ENCODE results near the gene FAH. TPM values are rescaled to one million over a fixed set of nuclear protein-coding genes. Genes with fewer than 3 reads are reported as not detected.
A peak's percentile ranks its signal among the peaks of the same experiment; 100 is the strongest.

The FAH gene
- total RNA-seq, 2 donors from 2014 or later = 66.3 to 87.7 TPM

GRCh38 chr15:80207887-80208286 is 55.1 kb downstream of the FAH start:
- Mint-ChIP-seq H3K27me3 (peaks cover 32% of the 10 kb centered on the region), H3K9me3 (no peaks in the 10 kb centered on the region), H3K27ac (no peak overlapping the region), H3K4me1 (no peaks in the 10 kb centered on the region), H3K4me3 (no peak overlapping the region), H3K36me3 (ENCODE audit: low read depth) (no peaks in the 10 kb centered on the region)
- no peak for ATAC-seq (replicated peaks)

DNA sequence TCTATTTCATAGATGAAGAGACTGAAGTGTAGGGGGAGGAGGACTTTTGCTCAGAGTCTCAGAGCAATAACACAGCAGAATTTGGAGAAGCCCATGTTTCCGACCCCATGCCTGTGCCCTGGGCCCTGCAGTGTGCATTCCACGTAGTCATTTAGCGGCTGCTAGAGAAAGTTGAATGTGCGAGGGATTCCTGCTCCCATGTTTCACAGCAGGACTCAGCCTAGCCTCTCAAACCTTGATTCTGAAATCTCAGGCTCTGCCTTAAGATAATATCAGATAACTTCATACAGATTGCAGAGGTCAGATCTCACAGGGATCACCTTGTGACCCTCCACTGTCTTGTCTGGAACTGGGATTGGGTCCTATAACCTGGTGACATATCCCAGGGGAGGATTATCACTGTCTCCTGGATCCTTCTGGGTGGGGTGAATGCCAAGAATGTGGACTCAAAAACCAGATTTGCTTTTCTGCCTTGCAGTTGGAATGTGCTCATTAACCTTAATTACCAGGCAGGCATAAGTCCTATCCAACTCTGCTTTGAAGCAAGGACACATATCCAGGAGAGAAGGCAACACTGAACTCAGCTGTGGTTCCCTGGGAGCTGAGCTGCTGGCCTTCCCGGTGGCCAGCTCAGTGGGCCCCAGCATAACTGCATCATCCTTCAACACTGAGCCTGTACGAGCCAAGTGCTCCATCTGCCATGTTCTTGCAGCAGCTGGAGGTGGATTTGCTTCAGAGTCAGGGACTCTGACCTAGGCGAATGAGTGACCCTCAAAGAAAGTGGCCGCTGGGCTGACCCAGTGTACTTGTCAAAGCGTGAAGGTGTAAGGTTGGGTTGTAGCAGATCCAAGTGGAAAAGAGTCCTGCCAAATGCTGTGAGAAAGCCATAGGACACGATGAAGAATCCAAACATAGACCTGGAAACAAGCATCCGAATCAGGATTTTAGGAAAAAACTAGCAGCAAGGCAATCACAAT is 56.2 kb downstream of the FAH start:
- no peaks in the 10 kb centered on the region for H3K4me1 Mint-ChIP-seq
- H3K9me3 Mint-ChIP-seq = no peaks in the 10 kb centered on the region
- no peak overlapping the region for H3K4me3 Mint-ChIP-seq
- H3K27ac Mint-ChIP-seq = no peak overlapping the region
- H3K36me3 Mint-ChIP-seq (ENCODE audit: low read depth) = no peaks in the 10 kb centered on the region
- peaks cover 36% of the 10 kb centered on the region for H3K27me3 Mint-ChIP-seq
- ATAC-seq (replicated peaks) = no peak

DNA sequence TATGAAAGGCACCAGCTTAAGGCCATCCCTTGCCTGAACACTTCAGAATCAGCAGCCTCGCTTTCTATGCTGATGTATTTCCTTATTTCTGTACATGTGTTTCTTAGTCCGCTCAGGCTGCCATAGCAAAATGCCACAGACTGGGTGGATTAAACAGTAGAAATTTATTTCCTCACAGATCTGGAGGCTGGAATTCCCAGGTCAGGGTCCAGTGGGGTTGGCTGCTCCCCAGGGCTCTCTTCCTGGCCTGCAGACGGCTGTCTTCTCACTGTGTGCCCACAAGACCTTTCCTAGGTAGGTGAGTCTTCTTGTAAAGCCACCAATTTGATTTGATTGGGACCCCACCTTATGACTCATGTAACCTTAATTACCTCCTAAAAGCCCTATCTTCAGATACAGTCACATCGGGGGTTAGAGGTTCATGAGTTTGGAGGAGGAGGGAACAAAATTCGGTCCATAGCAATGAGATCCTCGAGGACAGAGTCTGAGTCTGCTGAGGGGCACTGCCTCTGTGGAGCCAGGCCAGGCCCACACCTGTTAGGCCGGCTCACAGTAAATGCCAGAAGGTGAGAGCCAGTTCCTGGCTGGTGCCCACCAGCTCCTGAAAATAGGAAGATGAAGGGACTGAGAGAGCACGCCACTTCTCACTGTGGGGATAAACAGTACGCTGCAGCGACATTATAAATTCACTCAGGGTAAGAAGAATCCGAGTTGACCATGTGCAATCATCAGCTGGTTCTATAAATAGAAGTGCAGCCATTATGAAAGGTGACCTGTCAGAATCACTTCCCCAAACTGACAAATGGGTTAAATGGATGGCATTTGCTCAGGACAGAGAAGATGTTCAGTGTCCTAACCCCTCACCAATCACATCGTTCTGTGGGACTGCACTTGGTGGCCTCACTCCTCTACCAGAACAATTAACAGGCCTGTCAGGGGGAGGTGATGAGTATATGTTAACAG is 58.1 kb downstream of the FAH start:
- no peak for ATAC-seq (replicated peaks)
- Mint-ChIP-seq H3K4me3 (no peak overlapping the region), H3K9me3 (no peaks in the 10 kb centered on the region), H3K27me3 (peaks cover 32% of the 10 kb centered on the region), H3K36me3 (ENCODE audit: low read depth) (no peaks in the 10 kb centered on the region), H3K27ac (no peak overlapping the region), H3K4me1 (no peaks in the 10 kb centered on the region)

DNA sequence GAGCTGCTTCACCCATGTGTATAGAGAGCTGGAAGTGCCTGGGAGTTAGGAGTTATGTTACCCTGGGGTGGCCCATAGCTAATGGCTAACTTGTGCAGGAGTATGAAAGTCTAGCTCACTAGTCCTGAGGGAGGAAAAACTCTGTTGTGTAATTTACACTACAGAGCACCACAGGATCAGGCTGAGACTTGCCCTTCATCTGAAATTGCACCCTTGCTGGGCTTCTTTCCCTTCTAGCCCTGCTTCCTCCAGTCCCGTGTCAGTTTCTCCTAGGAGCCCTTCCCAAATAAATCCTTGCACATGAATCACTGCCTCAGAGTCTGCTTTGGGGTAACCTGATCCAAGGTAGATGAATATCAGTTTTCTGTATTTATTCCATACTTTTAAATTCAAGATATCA is 59.2 kb downstream of the FAH start:
- no peak overlapping the region for H3K27ac Mint-ChIP-seq
- H3K27me3 Mint-ChIP-seq = peaks cover 26% of the 10 kb centered on the region
- no peak overlapping the region for H3K4me3 Mint-ChIP-seq
- no peaks in the 10 kb centered on the region for H3K9me3 Mint-ChIP-seq
- no peak for ATAC-seq (replicated peaks)
- no peaks in the 10 kb centered on the region for H3K36me3 Mint-ChIP-seq (ENCODE audit: low read depth)
- H3K4me1 Mint-ChIP-seq = no peaks in the 10 kb centered on the region

DNA sequence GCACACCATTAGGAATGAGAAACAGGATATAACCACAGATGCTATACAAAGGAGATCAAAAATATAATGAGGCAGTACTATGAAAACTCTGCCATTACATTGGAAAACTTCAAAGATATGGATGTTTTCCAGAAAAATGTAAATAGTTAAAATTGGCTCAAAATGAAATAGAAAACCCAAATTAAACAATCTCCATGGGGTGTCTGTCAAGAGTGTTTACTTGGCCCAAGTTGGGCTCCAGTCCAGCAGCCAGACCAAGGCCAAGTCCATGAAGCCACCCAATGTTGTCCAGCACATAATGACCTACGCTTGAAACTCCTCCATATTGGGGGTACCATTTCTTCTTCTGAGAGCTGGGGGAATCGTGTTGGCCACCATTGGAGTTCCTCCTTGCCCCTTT is 62.1 kb downstream of the FAH start:
- Mint-ChIP-seq H3K27me3 (peaks cover 13% of the 10 kb centered on the region), H3K27ac (no peak overlapping the region), H3K4me3 (no peak overlapping the region), H3K9me3 (no peaks in the 10 kb centered on the region), H3K36me3 (ENCODE audit: low read depth) (no peaks in the 10 kb centered on the region), H3K4me1 (no peaks in the 10 kb centered on the region)
- ATAC-seq (replicated peaks) = no peak

DNA sequence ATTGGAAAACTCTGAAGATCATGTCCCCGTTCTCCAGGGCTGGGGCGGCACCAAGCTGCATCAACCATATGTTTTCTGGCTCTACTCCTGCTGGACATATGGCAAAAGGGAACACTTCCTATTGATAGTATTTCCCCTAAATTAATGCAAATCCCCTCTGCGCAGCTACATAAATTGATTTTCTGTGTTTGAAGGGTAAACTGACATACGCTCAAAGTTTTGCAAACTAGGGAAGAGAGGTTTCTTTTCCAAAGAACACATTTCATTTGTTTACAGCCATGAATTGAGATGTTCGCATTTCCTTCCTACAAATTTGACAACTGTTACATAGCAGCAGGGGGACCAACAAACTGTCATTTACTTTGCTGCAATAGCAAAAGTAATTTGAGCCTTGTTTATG is 63.3 kb downstream of the FAH start:
- Mint-ChIP-seq H3K27me3 (peaks cover 16% of the 10 kb centered on the region), H3K9me3 (no peaks in the 10 kb centered on the region), H3K4me1 (no peaks in the 10 kb centered on the region), H3K4me3 (no peak overlapping the region), H3K36me3 (ENCODE audit: low read depth) (no peaks in the 10 kb centered on the region), H3K27ac (no peak overlapping the region)
- no peak for ATAC-seq (replicated peaks)

DNA sequence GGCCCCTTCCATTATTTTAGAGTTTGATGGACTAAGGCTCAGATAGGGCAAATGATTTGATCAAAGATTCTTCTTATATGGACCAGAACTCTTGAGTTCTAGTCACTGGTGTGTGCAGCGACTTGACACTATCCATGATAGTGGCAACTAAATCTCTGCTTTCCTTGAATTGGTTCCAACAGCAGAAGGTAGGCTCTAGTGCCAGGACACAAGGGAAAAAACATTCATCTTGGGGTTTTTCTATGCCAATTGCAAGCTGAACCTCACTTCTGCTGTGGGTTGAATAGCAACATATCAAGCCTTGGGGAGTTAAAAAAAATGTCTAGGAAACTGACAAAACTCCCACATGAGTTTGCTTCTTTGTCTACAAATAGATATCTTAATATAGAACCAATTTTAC is 64.1 kb downstream of the FAH start:
- Mint-ChIP-seq H3K4me1 (no peaks in the 10 kb centered on the region), H3K9me3 (no peaks in the 10 kb centered on the region), H3K27ac (no peak overlapping the region), H3K4me3 (no peak overlapping the region), H3K36me3 (ENCODE audit: low read depth) (no peaks in the 10 kb centered on the region), H3K27me3 (peaks cover 13% of the 10 kb centered on the region)
- no peak for ATAC-seq (replicated peaks)

DNA sequence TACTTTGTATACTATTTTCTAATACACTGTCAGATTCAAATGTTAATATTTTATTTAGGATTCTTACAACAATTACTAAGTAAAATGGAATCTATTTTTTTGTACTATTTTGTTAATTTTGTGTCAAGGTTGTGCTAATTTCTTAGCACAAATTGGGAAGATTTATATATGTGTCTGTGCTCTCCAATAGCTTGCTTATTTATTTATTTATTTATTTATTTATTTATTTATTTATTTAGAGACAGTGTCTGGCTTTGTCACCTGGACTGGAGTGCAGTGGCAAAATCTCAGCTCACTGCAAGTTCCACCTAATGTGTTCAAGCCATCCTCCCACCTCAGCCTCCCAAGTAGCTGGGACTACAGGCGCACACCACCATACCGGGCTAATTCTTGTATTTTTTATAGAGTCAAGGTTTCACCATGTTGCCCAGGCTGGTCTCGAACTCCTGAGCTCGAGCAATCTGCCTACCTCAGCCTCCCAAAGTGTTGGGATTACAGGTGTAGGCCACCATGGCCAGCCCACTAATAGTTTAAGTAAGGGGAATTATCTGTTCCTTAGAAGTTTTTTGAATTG is 64.6 kb downstream of the FAH start:
- no peak overlapping the region for H3K27ac Mint-ChIP-seq
- H3K4me1 Mint-ChIP-seq = no peaks in the 10 kb centered on the region
- peaks cover 13% of the 10 kb centered on the region for H3K27me3 Mint-ChIP-seq
- no peak overlapping the region for H3K4me3 Mint-ChIP-seq
- no peaks in the 10 kb centered on the region for H3K9me3 Mint-ChIP-seq
- H3K36me3 Mint-ChIP-seq (ENCODE audit: low read depth) = no peaks in the 10 kb centered on the region
- no peak for ATAC-seq (replicated peaks)

DNA sequence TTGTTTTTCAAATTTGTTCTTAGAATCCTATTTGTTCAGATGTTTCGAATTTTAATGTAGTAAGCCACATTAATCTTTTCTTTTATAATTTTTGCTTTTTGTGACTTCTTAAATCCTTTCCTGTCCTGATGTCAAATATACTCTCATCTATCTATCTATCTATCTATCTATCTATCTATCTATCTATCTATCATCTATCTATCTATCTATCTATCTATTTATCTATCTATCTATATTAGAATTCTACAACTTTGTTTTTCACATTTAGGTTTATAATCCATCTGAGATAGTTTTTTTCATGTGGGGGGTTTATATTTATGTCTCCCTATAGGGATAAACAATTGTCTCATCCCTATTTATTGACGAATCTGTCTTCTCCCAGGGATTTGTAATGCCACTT is 67.2 kb downstream of the FAH start:
- no peak overlapping the region for H3K4me3 Mint-ChIP-seq
- no peak for ATAC-seq (replicated peaks)
- H3K9me3 Mint-ChIP-seq = no peaks in the 10 kb centered on the region
- H3K36me3 Mint-ChIP-seq (ENCODE audit: low read depth) = no peaks in the 10 kb centered on the region
- peaks cover 23% of the 10 kb centered on the region for H3K27me3 Mint-ChIP-seq
- no peaks in the 10 kb centered on the region for H3K4me1 Mint-ChIP-seq
- H3K27ac Mint-ChIP-seq = no peak overlapping the region

GRCh38 chr15:80228959-80229610 is 76.3 kb downstream of the FAH start:
- Mint-ChIP-seq H3K27ac (no peak overlapping the region), H3K4me3 (no peak overlapping the region), H3K27me3 (peaks cover 56% of the 10 kb centered on the region), H3K9me3 (peaks cover 3% of the 10 kb centered on the region), H3K4me1 (no peaks in the 10 kb centered on the region), H3K36me3 (ENCODE audit: low read depth) (no peaks in the 10 kb centered on the region)
- ATAC-seq (replicated peaks) = no peak

DNA sequence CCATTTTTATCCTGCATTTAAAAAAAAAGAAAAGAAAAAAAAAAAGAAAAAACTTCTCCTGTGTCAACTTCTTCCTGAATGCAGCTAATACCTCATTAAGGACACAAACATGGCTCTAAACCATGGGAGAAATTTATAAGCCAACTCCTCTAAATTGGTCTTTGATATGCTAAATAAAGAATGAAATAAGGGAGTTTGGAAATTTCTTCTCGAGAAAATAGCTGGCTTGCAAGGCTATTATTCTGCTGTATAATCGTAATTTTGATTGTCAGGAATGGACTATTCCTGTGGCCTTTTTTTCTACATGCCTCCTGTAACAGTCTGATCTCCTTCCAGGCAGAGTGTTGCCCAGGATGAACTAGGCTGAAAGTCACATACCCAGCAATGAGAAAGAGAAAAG is 78.6 kb downstream of the FAH start:
- H3K4me3 Mint-ChIP-seq = no peak overlapping the region
- no peaks in the 10 kb centered on the region for H3K9me3 Mint-ChIP-seq

GRCh38 chr15:80233581-80233980 is 80.8 kb downstream of the FAH start:
- H3K9me3 Mint-ChIP-seq = no peaks in the 10 kb centered on the region
- H3K27ac Mint-ChIP-seq = no peak overlapping the region
- no peak for ATAC-seq (replicated peaks)
- H3K36me3 Mint-ChIP-seq (ENCODE audit: low read depth) = no peaks in the 10 kb centered on the region
- H3K4me1 Mint-ChIP-seq = no peaks in the 10 kb centered on the region
- H3K27me3 Mint-ChIP-seq = peaks cover 32% of the 10 kb centered on the region
- H3K4me3 Mint-ChIP-seq = no peak overlapping the region

More for the DNA sequence above, 78.6 kb downstream of the FAH start:
- ATAC-seq (replicated peaks) = no peak
- Mint-ChIP-seq H3K36me3 (ENCODE audit: low read depth) (no peaks in the 10 kb centered on the region), H3K4me1 (no peaks in the 10 kb centered on the region), H3K27me3 (peaks cover 51% of the 10 kb centered on the region), H3K27ac (no peak overlapping the region)

DNA sequence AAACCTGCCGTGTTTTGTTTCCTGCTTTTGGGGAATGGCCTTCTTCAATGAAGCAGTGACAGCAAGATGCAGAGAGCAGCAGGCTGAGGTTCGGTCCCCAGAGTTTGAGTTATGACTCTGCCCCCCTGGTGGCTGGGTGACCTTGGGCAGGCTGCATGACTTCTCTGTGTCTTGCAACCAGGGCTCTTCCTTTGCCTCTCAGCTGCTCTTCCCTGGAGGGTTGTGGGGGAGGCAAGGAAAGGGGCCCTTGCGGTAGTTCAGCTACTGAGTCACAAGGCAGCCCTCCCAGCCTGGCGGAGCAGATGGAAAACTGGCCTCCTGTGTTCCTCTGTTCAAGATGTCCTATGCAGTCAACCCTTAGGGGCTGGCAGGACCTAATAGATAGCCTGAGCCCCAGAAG is 82.1 kb downstream of the FAH start:
- Mint-ChIP-seq H3K4me1 (no peaks in the 10 kb centered on the region), H3K4me3 (no peak overlapping the region), H3K36me3 (ENCODE audit: low read depth) (no peaks in the 10 kb centered on the region), H3K27me3 (peaks cover 28% of the 10 kb centered on the region), H3K27ac (no peak overlapping the region), H3K9me3 (no peaks in the 10 kb centered on the region)
- ATAC-seq (replicated peaks) = peak; percentile 52

Data from activated T-helper 17 cell treated with anti-CD3 and anti-CD28 coated beads, Interleukin-2, amount 50 U/mL, for 72 hours (primary cell).